Gastroesophageal sphincter (tissue), 4 donors: ENCODE measurements around the gene RMDN2. TPM values are rescaled to one million over a fixed set of nuclear protein-coding genes. Genes with fewer than 3 reads are reported as not detected.

Experiments used
- ATAC-seq: fragments of 150-250 bp; one replicate; pipeline ENCODE4 v1.9.1; 2016; ENCODE audit warnings: mild to moderate bottlenecking, moderate library complexity
- H3K27ac ChIP-seq, 4 donors: fragments of 200-600 bp; sonication (generic) in 3 of 4; 1 replicate in 3 of 4; 2 replicates in 1 of 4; pipeline ENCODE4 v1.5.1; 2016 to 2019
- H3K27me3 ChIP-seq: fragments of 200-600 bp; sonication (generic); one replicate; pipeline ENCODE4 v1.5.1; 2019
- H3K36me3 ChIP-seq, 2 donors: fragments of 200-600 bp; sonication (generic); one replicate each; pipeline ENCODE4 v1.5.1; 2019; ENCODE audit warnings: control low read depth in 1 of 2
- H3K4me1 ChIP-seq, 3 donors: fragments of 200-600 bp; sonication (generic); 1 replicate in 2 of 3; 2 replicates in 1 of 3; pipeline ENCODE4 v1.5.1; 2016 to 2019; ENCODE audit warnings: control low read depth in 2 of 3
- H3K4me3 ChIP-seq, 2 donors: fragments of 200-600 bp; sonication (generic); one replicate each; pipeline ENCODE4 v1.5.1; 2019; ENCODE audit warnings: mild to moderate bottlenecking in 1 of 2, moderate library complexity in 1 of 2
- H3K9me3 ChIP-seq, 3 donors: fragments of 200-600 bp; sonication (generic); one replicate each; pipeline ENCODE4 v1.5.1; 2017 to 2019; ENCODE audit warnings: control low read depth in 2 of 3
- EP300 ChIP-seq: sonication (generic); formaldehyde crosslinking; IDR thresholded peaks from one replicate; pipeline ENCODE4 v1.6.1; 2017; ENCODE audit warnings: antibody characterized with exemption, mild to moderate bottlenecking
- POLR2A ChIP-seq, 2 donors: fragments of 450-650 bp; IDR thresholded peaks; one replicate each; pipeline ENCODE4 v1.6.1; 2017; ENCODE audit warnings: antibody characterized with exemption in 2 of 2, mild to moderate bottlenecking in 2 of 2, moderate library complexity in 1 of 2
- POLR2AphosphoS5 ChIP-seq: sonication (generic); formaldehyde crosslinking; IDR thresholded peaks from one replicate; pipeline ENCODE4 v1.6.1; 2017; ENCODE audit warnings: antibody characterized with exemption
- WGBS, 2 donors: methylation state at CpG; one replicate each; pipeline ENCODE4 v1.1.5; 2018; ENCODE audit warnings: low coverage in 1 of 2; 5-methylcytosine and 5-hydroxymethylcytosine counted together
- total RNA-seq, 4 donors: library from RNA; depleted of rRNA; stranded (reverse); fragments of >200 nt; gene quantifications; one replicate each; pipeline ENCODE4 v1.1.0, GENCODE V29; 2016
- TF ChIP-seq, protein P1 (sequence below), 4 experiments: fragments of 200-600 bp in 2 of 4; fragments of 450-650 bp in 2 of 4; sonication (generic) in 1 of 4; IDR thresholded peaks; one replicate each; pipeline ENCODE4 v1.5.1; 2017 to 2019; ENCODE audit warnings: antibody characterized with exemption in 4 of 4, mild to moderate bottlenecking in 2 of 4, moderate library complexity in 2 of 4

Gene RMDN2
- total RNA-seq, 4 donors from 2014 or later, result 9.3 to 12.5 (median 11.4) TPM

GRCh38 chr2:38056216-38056615, 131.1 kb downstream of the RMDN2 start:
- no peak for ATAC-seq
- Histone ChIP-seq H3K9me3 (no peaks in the 10 kb centered on the region), H3K27ac (no peak overlapping the region), H3K27me3 (no peaks in the 10 kb centered on the region), H3K4me3 (no peak overlapping the region), H3K36me3 (no peaks in the 10 kb centered on the region), H3K4me1 (no peaks in the 10 kb centered on the region)
- TF ChIP-seq POLR2AphosphoS5, result no peak
- TF ChIP-seq, protein P1, sequence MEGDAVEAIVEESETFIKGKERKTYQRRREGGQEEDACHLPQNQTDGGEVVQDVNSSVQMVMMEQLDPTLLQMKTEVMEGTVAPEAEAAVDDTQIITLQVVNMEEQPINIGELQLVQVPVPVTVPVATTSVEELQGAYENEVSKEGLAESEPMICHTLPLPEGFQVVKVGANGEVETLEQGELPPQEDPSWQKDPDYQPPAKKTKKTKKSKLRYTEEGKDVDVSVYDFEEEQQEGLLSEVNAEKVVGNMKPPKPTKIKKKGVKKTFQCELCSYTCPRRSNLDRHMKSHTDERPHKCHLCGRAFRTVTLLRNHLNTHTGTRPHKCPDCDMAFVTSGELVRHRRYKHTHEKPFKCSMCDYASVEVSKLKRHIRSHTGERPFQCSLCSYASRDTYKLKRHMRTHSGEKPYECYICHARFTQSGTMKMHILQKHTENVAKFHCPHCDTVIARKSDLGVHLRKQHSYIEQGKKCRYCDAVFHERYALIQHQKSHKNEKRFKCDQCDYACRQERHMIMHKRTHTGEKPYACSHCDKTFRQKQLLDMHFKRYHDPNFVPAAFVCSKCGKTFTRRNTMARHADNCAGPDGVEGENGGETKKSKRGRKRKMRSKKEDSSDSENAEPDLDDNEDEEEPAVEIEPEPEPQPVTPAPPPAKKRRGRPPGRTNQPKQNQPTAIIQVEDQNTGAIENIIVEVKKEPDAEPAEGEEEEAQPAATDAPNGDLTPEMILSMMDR (IDR thresholded peaks at IDR 0.05), result no peak
- no peak for TF ChIP-seq POLR2A (IDR thresholded peaks at IDR 0.05)
- TF ChIP-seq EP300, result no peak
- WGBS, 2 donors, result 46 to 57% methylated on average over 3 of the region's 3 CpGs

DNA sequence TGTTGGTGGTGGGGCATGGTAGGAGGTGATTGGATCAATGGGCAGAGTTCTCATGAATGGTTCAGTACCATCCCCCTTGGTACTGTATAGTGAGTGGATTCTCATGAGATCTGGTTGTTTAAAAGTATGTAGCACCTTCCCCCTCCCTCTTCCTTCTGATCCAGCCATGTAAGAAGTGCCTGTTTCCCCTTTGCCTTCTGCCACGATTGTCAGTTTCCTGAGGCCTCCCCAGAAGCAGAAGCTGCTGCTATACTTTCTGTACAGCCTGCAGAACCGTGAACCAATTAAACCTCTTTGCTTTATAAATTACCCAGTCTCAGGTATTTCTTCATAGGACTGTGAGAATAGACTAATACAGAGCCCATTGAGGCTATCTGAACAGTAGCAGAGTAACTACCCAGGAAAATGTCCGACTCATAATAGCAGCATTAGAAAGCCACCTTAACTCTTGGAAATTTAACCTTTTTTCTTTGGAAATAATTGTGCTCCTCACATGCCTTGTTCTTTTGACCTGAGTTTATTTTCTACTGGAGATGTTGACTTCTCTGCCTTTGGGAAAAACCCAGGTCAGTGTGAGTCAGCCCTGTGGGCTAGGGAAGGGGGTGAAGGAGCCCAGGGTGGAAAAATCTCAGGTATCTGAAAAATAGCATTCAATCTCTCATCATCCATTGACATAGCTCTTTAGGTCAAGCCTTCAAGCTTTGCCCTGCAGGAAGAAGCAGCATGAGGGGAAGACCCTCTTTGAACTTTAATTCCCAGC, 132.7 kb downstream of the RMDN2 start:
- ATAC-seq, result no peak
- no peak overlapping the region for H3K27ac ChIP-seq
- H3K27me3 ChIP-seq, result no peaks in the 10 kb centered on the region
- no peaks in the 10 kb centered on the region for H3K9me3 ChIP-seq
- H3K4me1 ChIP-seq, result no peaks in the 10 kb centered on the region
- 66 to 67% methylated on average over 1 to 3 of the region's 3 CpGs for WGBS, 2 donors
- TF ChIP-seq POLR2AphosphoS5 (no peak), POLR2A (IDR thresholded peaks at IDR 0.05) (no peak), EP300 (no peak)
- TF ChIP-seq, protein P1 (IDR thresholded peaks at IDR 0.05), result no peak
- H3K36me3 ChIP-seq, result no peaks in the 10 kb centered on the region
- no peak overlapping the region for H3K4me3 ChIP-seq

DNA sequence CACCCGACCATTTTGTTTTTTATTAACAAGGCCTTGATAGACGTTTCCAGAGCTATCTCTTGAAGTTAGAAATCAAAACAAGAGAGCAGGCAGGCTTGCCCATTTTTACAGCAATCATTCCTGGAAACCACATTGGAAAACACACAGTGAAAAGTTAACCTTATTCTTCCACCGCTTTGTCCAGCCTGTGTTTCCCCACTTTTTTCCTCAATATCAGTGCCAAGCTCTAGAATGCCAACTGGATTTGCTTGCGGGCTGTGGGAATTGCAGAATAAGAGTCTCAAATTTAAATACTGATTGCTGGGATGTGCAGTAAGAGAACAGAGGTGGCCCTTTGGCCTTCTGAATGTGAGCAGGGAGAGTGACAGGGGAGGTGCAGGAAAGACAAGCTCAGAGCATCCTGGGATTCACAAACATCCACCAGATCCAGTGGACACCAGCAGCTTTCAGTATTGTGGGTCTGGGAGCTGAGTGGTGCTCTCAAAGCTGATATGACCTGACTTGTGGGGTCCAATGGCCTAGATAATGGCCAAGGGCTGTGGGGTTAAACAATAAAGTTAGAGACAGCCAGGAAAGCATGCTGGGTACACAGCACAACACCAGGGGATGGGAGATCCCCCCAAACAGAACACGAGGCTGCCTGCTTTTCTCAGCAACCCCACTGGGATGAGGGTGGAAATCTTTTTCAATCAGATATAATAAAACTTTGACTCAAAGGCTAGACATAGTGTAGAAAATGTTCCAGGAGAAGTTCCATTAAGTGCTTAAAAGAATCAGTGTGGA, 135.3 kb downstream of the RMDN2 start:
- ATAC-seq, result no peak
- Histone ChIP-seq H3K36me3 (no peaks in the 10 kb centered on the region), H3K27ac (no peak overlapping the region), H3K4me3 (no peak overlapping the region), H3K27me3 (no peaks in the 10 kb centered on the region), H3K9me3 (no peaks in the 10 kb centered on the region), H3K4me1 (no peaks in the 10 kb centered on the region)
- 82 to 94% methylated on average over 3 to 5 of the region's 5 CpGs for WGBS, 2 donors
- TF ChIP-seq POLR2A (IDR thresholded peaks at IDR 0.05) (no peak), POLR2AphosphoS5 (no peak), EP300 (no peak)
- TF ChIP-seq, protein P1 (IDR thresholded peaks at IDR 0.05), result no peak

DNA sequence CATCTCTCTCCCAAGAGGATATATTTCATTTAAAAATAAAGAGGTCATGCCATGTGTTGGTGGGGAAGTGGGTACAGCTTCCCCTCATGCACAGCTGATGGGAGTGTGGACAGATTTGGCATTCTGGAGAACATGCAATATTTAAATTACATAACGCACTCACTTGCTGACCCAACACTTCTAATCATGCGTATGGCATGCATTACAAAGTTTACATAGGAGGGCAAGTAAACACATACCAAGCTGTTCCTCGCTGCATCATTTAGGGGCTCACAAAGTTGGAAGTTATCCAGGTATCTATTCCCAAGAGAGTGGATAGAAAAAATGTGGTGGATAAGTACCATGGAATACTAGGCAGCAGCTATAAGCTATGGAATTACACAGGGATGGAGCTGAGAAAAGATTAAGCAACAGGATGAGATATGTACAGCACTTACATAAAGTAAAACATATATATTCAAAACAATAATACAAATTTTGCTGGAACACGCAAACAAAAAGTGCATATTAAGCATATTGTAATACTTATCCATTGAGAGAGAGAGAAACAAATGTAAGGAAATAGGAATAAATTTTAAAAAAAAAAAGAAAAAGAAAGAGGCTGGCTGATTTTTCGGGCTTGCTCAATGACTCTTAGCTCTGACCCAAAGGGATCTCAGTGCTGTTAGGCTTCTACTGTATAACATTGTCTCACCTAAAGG, 139.9 kb downstream of the RMDN2 start:
- ATAC-seq, result no peak
- Histone ChIP-seq H3K36me3 (no peaks in the 10 kb centered on the region), H3K27me3 (no peaks in the 10 kb centered on the region), H3K27ac (no peak overlapping the region), H3K9me3 (no peaks in the 10 kb centered on the region), H3K4me1 (peaks cover 0 to 4% (median 0%) of the 10 kb centered on the region in 3 donors), H3K4me3 (no peak overlapping the region)
- TF ChIP-seq, protein P1 (IDR thresholded peaks at IDR 0.05), result no peak
- TF ChIP-seq POLR2A (IDR thresholded peaks at IDR 0.05), result no peak
- TF ChIP-seq EP300, result no peak
- TF ChIP-seq POLR2AphosphoS5, result no peak
- 84 to 100% methylated on average over 2 to 5 of the region's 5 CpGs for WGBS, 2 donors
